ENCODE measurements around the gene SPPL2B. TPM values are rescaled to one million over a fixed set of nuclear protein-coding genes. Genes with fewer than 3 reads are reported as not detected.
A peak's percentile ranks its signal among the peaks of the same experiment; 100 is the strongest.

The SPPL2B gene
- total RNA-seq, 6 experiments from 2014 or later = 32.9 to 41.8 (median 33.9) TPM

DNA sequence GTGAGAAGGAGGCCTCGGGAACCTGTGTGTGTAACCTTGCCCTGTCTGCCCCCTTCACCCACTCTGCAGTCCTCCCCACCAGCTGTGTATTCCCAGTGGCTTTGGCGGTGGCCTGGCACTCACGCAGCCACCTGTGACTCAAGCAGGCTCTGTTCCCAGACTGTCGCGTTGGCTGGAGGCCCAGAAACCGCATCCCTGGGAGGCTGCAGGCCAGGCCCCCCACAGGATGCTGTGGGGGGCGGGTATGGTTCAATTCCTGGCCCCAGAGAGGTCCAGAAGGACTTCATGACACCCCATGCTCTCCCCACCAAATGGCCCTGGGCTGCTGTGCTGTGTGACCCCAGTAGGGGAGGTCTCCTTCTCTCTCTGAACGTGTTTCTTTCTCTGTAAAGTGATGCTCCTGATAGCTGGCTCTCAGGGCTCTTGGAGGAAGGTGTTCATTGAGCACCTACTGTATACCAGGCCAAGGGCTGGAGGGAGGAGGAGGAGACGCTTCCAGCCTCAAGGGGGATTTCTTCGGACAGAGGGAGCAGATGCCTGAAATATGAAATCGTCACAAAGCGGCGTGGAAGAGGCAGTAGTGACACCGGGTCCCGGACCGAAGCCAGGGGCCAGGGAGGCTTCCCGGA, 18.6 kb upstream of the SPPL2B start:
- TF ChIP-seq, protein P1, sequence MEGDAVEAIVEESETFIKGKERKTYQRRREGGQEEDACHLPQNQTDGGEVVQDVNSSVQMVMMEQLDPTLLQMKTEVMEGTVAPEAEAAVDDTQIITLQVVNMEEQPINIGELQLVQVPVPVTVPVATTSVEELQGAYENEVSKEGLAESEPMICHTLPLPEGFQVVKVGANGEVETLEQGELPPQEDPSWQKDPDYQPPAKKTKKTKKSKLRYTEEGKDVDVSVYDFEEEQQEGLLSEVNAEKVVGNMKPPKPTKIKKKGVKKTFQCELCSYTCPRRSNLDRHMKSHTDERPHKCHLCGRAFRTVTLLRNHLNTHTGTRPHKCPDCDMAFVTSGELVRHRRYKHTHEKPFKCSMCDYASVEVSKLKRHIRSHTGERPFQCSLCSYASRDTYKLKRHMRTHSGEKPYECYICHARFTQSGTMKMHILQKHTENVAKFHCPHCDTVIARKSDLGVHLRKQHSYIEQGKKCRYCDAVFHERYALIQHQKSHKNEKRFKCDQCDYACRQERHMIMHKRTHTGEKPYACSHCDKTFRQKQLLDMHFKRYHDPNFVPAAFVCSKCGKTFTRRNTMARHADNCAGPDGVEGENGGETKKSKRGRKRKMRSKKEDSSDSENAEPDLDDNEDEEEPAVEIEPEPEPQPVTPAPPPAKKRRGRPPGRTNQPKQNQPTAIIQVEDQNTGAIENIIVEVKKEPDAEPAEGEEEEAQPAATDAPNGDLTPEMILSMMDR (IDR thresholded peaks at IDR 0.05) = 0 out of 2 replicates have a peak, but pooled peaks have one; percentile 15
- H3K27ac Mint-ChIP-seq = no peak overlapping the region

DNA sequence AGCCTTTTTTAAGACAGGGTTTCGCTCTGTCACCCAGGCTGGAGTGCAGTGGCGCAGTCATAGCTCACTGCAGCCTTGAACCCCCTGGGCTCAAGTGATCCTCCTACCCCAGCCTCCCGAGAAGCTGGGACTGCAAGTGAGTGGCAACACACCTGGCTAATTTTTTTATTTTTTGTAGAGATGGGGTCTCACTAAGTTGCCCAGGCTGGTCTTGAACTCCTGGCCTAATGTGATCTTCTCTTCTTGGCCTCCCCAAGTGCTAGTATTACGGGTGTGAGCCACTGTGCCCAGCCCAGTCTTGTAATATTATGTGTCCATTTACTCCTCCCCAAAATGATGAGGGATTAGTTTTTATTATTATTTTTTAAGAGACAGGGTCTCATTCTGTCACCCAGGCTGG, 17.4 kb upstream of the SPPL2B start:
- Mint-ChIP-seq H3K9me3 (peaks cover 14% of the 10 kb centered on the region), H3K27me3 (ENCODE audit: insufficient read depth) (peaks cover 9% of the 10 kb centered on the region), H3K27ac (no peak overlapping the region), H3K4me3 (no peak overlapping the region), H3K36me3 (ENCODE audit: low read depth) (peaks cover 13% of the 10 kb centered on the region), H3K4me1 (ENCODE audit: low read depth) (peaks cover 21% of the 10 kb centered on the region)
- TF ChIP-seq, protein P1 (IDR thresholded peaks at IDR 0.05) = no peak
- no peak for DNase-seq

More for the DNA sequence above, 18.6 kb upstream of the SPPL2B start:
- peaks cover 14% of the 10 kb centered on the region for H3K4me1 Mint-ChIP-seq (ENCODE audit: low read depth)
- H3K4me3 Mint-ChIP-seq = no peak overlapping the region
- H3K36me3 Mint-ChIP-seq (ENCODE audit: low read depth) = peaks cover 4% of the 10 kb centered on the region
- peaks cover 4% of the 10 kb centered on the region for H3K9me3 Mint-ChIP-seq
- peaks cover 9% of the 10 kb centered on the region for H3K27me3 Mint-ChIP-seq (ENCODE audit: insufficient read depth)
- peak; percentile 54 for DNase-seq

DNA sequence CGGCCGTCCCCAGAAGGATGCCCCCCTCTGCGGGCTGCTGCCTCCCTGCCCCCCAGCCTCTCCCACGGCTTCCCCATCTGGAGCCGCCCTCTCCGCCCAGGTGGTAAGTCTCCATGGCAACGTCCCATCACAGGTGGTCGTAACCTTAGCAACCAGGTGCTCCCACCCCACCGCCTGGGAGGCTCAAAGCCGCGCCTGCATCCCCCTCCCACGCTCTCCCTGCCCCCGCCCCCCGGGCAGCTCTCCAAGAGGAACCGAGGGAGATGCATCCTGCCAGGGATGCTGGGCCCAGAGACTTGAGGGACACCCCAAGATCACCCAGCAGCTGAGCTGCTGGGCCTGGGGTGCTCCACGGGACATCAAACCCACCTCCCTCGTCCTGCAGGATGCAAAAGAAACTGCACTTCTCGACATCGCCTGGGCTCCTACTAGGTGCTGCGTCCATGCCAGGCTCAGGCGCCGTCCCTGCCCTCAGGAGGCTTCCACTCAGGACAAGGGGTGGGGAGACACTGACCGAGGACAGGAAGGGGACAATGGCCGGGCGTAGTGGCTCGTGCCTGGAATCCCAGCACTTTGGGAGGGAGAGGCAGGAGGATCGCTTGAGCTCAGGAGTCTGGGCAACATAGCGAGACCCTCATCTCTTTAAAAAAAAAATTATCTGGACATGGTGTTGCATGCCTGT, 15.5 kb upstream of the SPPL2B start:
- no peak overlapping the region for H3K4me3 Mint-ChIP-seq
- DNase-seq = no peak
- H3K9me3 Mint-ChIP-seq = peaks cover 14% of the 10 kb centered on the region
- TF ChIP-seq, protein P1 (IDR thresholded peaks at IDR 0.05) = no peak
- H3K36me3 Mint-ChIP-seq (ENCODE audit: low read depth) = peaks cover 13% of the 10 kb centered on the region
- H3K27ac Mint-ChIP-seq = no peak overlapping the region
- peaks cover 5% of the 10 kb centered on the region for H3K27me3 Mint-ChIP-seq (ENCODE audit: insufficient read depth)
- H3K4me1 Mint-ChIP-seq (ENCODE audit: low read depth) = peaks cover 21% of the 10 kb centered on the region

DNA sequence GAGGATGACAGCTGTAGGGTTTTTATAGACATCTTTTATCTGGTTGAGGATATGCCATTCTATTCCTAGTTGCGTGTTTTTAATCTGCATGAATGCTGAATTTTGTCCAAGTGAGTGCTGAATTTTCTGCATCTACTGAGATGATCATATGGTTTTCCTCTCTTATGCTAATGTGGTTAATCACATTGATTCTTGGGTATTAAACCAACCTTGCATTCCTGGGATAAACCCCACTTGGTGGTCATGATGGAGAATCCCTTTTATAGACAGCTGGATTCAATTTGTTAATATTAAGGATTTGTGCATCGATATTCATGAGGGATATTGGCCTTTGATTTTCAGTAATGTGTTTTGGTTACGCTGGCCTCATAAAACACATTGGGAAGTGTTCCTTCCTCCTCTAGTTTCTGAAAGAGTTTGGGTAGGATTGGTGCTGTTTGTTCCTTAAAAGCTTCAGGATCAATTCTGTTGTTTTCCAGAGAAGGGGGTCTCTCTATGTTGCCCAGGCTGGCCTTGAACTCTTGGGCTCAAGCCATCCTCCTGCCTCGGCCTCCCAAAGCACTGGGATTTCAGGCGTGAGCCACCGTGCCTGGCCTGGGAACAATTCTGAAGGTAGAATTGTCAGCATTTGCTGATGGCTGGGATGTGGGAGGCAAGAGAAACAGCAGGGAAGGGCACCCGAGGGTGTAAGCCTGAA, 13.2 kb upstream of the SPPL2B start:
- H3K27ac Mint-ChIP-seq = no peak overlapping the region
- TF ChIP-seq, protein P1 (IDR thresholded peaks at IDR 0.05) = no peak
- no peak for DNase-seq
- peaks cover 13% of the 10 kb centered on the region for H3K36me3 Mint-ChIP-seq (ENCODE audit: low read depth)
- peaks cover 7% of the 10 kb centered on the region for H3K4me1 Mint-ChIP-seq (ENCODE audit: low read depth)
- H3K9me3 Mint-ChIP-seq = peaks cover 14% of the 10 kb centered on the region
- H3K27me3 Mint-ChIP-seq (ENCODE audit: insufficient read depth) = no peaks in the 10 kb centered on the region; the same call in 1 of the 2 replicates
- peak overlapping the region; percentile 52; the same call in 1 of the 2 replicates for H3K4me3 Mint-ChIP-seq

DNA sequence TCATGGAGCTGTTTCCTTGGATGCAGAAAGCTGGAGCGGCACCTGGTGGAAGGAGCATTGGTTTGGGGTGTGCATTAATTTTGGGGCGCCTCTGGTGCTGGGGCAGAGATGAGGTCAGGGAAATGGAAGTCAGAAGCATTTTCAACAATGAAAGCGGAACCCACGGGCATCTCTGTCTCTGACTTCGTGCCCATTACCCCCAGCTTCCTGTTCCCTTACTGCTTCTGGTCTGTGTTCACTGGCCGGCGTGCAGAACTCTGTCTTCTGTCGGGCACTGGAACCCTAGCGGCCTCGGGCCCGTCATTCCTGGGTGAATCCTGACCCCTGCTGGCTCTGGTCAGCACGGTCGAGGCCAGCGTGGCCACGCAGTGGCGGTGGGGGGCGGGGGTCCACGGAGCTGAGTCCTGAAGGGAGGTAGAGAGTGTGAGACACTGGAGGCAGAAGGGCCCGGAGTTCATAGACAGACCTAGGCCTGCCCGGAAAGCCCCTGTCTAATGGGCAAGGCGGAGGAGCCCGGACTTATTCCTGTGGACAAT, 12.6 kb upstream of the SPPL2B start:
- H3K4me1 Mint-ChIP-seq (ENCODE audit: low read depth) = peaks cover 7% of the 10 kb centered on the region; the same call in 1 of the 2 replicates
- H3K9me3 Mint-ChIP-seq = peaks cover 14% of the 10 kb centered on the region
- TF ChIP-seq, protein P1 (IDR thresholded peaks at IDR 0.05) = peak; percentile 82
- no peaks in the 10 kb centered on the region for H3K27me3 Mint-ChIP-seq (ENCODE audit: insufficient read depth)
- peaks cover 13% of the 10 kb centered on the region for H3K36me3 Mint-ChIP-seq (ENCODE audit: low read depth)
- H3K4me3 Mint-ChIP-seq = peak overlapping the region; percentile 52; the same call in 1 of the 2 replicates
- H3K27ac Mint-ChIP-seq = no peak overlapping the region; the same call in 1 of the 2 replicates
- peak; percentile 39 for DNase-seq

All from HFFc6 (cell line).